COLO668 (cell line): ENCODE data around the gene PRSS21.

ENCODE experiments used
- DNase-seq: peaks from one replicate; lab custom pipeline; 2025; ENCODE audit not compliant: unreplicated experiment; lab: John Stamatoyannopoulos, UW

PRSS21 gene

GRCh38 chr16:2860826-2861567 lies 44.0 kb downstream of the PRSS21 start:
- no peak for DNase-seq

- no peak for DNase-seq
Measured at GRCh38 chr16:2865651-2866050, 48.6 kb downstream of the PRSS21 start.

- DNase-seq, result no peak
Measured at GRCh38 chr16:2866431-2866830, 49.4 kb downstream of the PRSS21 start.

- DNase-seq, result no peak
Measured at GRCh38 chr16:2867661-2867986, 50.6 kb downstream of the PRSS21 start.

GRCh38 chr16:2867987-2868789 lies 51.2 kb downstream of the PRSS21 start:
- peak; percentile 93 for DNase-seq
